IMR-90 (cell line): Measurements from ENCODE around the gene TSSC4. TPM values are rescaled to one million over a fixed set of nuclear protein-coding genes. Genes with fewer than 3 reads are reported as not detected.

ENCODE experiments used
- ATAC-seq: fragments of 200-7000 bp; cut with Tn5 transposase; 2 replicates; pipeline ENCODE4 v1.9.1; 2020; ENCODE audit warnings: low read depth, mild to moderate bottlenecking, moderate library complexity
- BruUV-seq: library from RNA; stranded (reverse); fragments of 400-500 nt; replicated peaks from 2 replicates; lab custom pipeline; 2021; lab: Mats Ljungman, UMichigan
- CTCF ChIA-PET: fragments of 300-600 bp; formaldehyde crosslinking; extraction: SDS; loops from one replicate; lab custom pipeline; 2021; ENCODE audit warnings: antibody characterized with exemption; lab: Yijun Ruan, JAX
- POLR2A ChIA-PET: fragments of 300-600 bp; sonication (Branson Sonifier 250); formaldehyde crosslinking; loops from one replicate; lab custom pipeline; 2022; ENCODE audit warnings: antibody characterized with exemption; ENCODE audit not compliant: unreplicated experiment; lab: Charles Lee
- DNase-seq: peaks from one replicate; pipeline ENCODE4 v3.0.0; 2013
- H2AFZ ChIP-seq: replicated peaks from 2 replicates; pipeline ENCODE3; 2013; ENCODE audit warnings: low read length, mild to moderate bottlenecking; ENCODE audit not compliant: poor library complexity
- H2AK5ac ChIP-seq: 2 replicates; pipeline ENCODE4 v1.6.1; 2013; ENCODE audit warnings: low read depth, low read length, inconsistent platforms
- H2AK9ac ChIP-seq: replicated peaks from 2 replicates; pipeline ENCODE3; 2013; ENCODE audit warnings: mild to moderate bottlenecking, low read depth, low read length, moderate library complexity; ENCODE audit not compliant: poor library complexity
- H2BK120ac ChIP-seq: 2 replicates; pipeline ENCODE4 v1.6.1; 2013; ENCODE audit warnings: low read depth, low read length, inconsistent platforms
- H2BK15ac ChIP-seq: 3 replicates; pipeline ENCODE4 v1.6.1; 2013; ENCODE audit warnings: low read depth, low read length, inconsistent platforms
- H2BK20ac ChIP-seq: 2 replicates; pipeline ENCODE4 v1.6.1; 2013; ENCODE audit warnings: low read depth, mild to moderate bottlenecking, inconsistent platforms, low read length, moderate library complexity
- H2BK5ac ChIP-seq: 2 replicates; pipeline ENCODE4 v1.6.1; 2013; ENCODE audit warnings: mild to moderate bottlenecking, low read depth, low read length, inconsistent platforms; ENCODE audit not compliant: poor library complexity, severe bottlenecking
- H3K14ac ChIP-seq: replicated peaks from 2 replicates; pipeline ENCODE4 v1.6.1; 2013; ENCODE audit warnings: low read depth, low read length, inconsistent platforms
- H3K18ac ChIP-seq: 2 replicates; pipeline ENCODE4 v1.6.1; 2013; ENCODE audit warnings: low read depth, low read length, control low read depth
- H3K23ac ChIP-seq: 2 replicates; pipeline ENCODE4 v1.6.1; 2013; ENCODE audit warnings: low read depth, low read length, inconsistent platforms
- H3K27ac ChIP-seq: 2 replicates; pipeline ENCODE4 v1.5.1; 2013; ENCODE audit warnings: mild to moderate bottlenecking, control low read depth, low read length; ENCODE audit not compliant: insufficient read depth
- H3K27me3 ChIP-seq: 2 replicates; pipeline ENCODE4 v1.6.1; 2013; ENCODE audit warnings: low read length; ENCODE audit not compliant: control insufficient read depth, insufficient read depth
- H3K36me3 ChIP-seq: 2 replicates; pipeline ENCODE4 v1.6.1; 2013; ENCODE audit warnings: low read length, mixed read lengths; ENCODE audit not compliant: control insufficient read depth, insufficient read depth
- H3K4ac ChIP-seq: 2 replicates; pipeline ENCODE4 v1.6.1; 2013; ENCODE audit warnings: low read depth, low read length, inconsistent platforms
- H3K4me1 ChIP-seq: 2 replicates; pipeline ENCODE4 v1.6.1; 2013; ENCODE audit warnings: low read length, mixed read lengths; ENCODE audit not compliant: control insufficient read depth, insufficient read depth
- H3K4me2 ChIP-seq: 2 replicates; pipeline ENCODE4 v1.6.1; 2013; ENCODE audit warnings: low read depth, mild to moderate bottlenecking, control low read depth, low read length, moderate library complexity
- H3K4me3 ChIP-seq: 2 replicates; pipeline ENCODE4 v1.5.1; 2013; ENCODE audit warnings: low read depth, mild to moderate bottlenecking, control low read depth, low read length, moderate library complexity; ENCODE audit not compliant: insufficient read depth
- H3K56ac ChIP-seq: 2 replicates; pipeline ENCODE4 v1.6.1; 2013; ENCODE audit warnings: low read length, inconsistent platforms; ENCODE audit not compliant: insufficient read depth; ENCODE audit errors: extremely low read depth
- H3K79me1 ChIP-seq, 2 experiments: 2 replicates each; pipeline ENCODE4 v1.6.1; 2013; ENCODE audit warnings: low read length in 2 of 2, inconsistent platforms in 1 of 2, low read depth in 1 of 2
- H3K9ac ChIP-seq: 2 replicates; pipeline ENCODE4 v1.6.1; 2013; ENCODE audit warnings: low read depth, low read length, control low read depth
- H3K9me1 ChIP-seq: 2 replicates; pipeline ENCODE4 v1.6.1; 2013; ENCODE audit warnings: low read length, inconsistent platforms; ENCODE audit not compliant: insufficient read depth
- H3K9me3 ChIP-seq: 2 replicates; pipeline ENCODE4 v1.6.1; 2013; ENCODE audit warnings: low read length; ENCODE audit not compliant: control insufficient read depth, insufficient read depth
- H4K20me1 ChIP-seq: 2 replicates; pipeline ENCODE4 v1.6.1; 2013; ENCODE audit warnings: low read length, inconsistent platforms; ENCODE audit not compliant: insufficient read depth
- H4K5ac ChIP-seq: 2 replicates; pipeline ENCODE4 v1.6.1; 2013; ENCODE audit warnings: mild to moderate bottlenecking, low read depth, low read length, control low read depth
- H4K8ac ChIP-seq, 2 experiments: 2 replicates each; pipeline ENCODE4 v1.6.1; 2013; ENCODE audit warnings: low read depth in 2 of 2, low read length in 2 of 2, control low read depth in 1 of 2, inconsistent platforms in 1 of 2
- H4K91ac ChIP-seq: 2 replicates; pipeline ENCODE4 v1.6.1; 2013; ENCODE audit warnings: low read depth, low read length, inconsistent platforms; ENCODE audit not compliant: insufficient read depth
- BHLHE40 ChIP-seq: fragments of 150-350 bp; IDR thresholded peaks from 2 replicates; pipeline ENCODE4 v1.6.1; 2016; ENCODE audit warnings: mild to moderate bottlenecking, low read depth, low read length
- CEBPB ChIP-seq: IDR thresholded peaks from 2 replicates; pipeline ENCODE4 v1.6.1; 2012; ENCODE audit warnings: low read depth, low read length, improper control_type of control experiment
- CHD1 ChIP-seq: IDR thresholded peaks from 2 replicates; pipeline ENCODE4 v1.6.1; 2012; ENCODE audit warnings: low read depth, low read length, improper control_type of control experiment
- CTCF ChIP-seq: conservative IDR thresholded peaks from 2 replicates; pipeline ENCODE4 v1.5.1; 2012; ENCODE audit warnings: mild to moderate bottlenecking, low read depth, low read length, improper control_type of control experiment
- ELK1 ChIP-seq: fragments of 150-350 bp; IDR thresholded peaks from 2 replicates; pipeline ENCODE4 v1.6.1; 2016; ENCODE audit warnings: low read depth, mild to moderate bottlenecking, low read length, moderate library complexity, borderline replicate concordance
- FOS ChIP-seq: fragments of 150-350 bp; IDR thresholded peaks from 2 replicates; pipeline ENCODE4 v1.6.1; 2016; ENCODE audit warnings: low read depth, low read length
- MAFK ChIP-seq: IDR thresholded peaks from 2 replicates; pipeline ENCODE4 v1.6.1; 2012; ENCODE audit warnings: low read depth, low read length, improper control_type of control experiment
- MXI1 ChIP-seq: IDR thresholded peaks from 2 replicates; pipeline ENCODE4 v1.6.1; 2012; ENCODE audit warnings: low read depth, mild to moderate bottlenecking, low read length, moderate library complexity, borderline replicate concordance
- POLR2A ChIP-seq: IDR thresholded peaks from 2 replicates; pipeline ENCODE4 v1.6.1; 2012; ENCODE audit warnings: mild to moderate bottlenecking, low read depth, low read length
- RFX5 ChIP-seq: IDR thresholded peaks from 2 replicates; pipeline ENCODE4 v1.8.0; 2012; ENCODE audit warnings: low read depth, mild to moderate bottlenecking, low read length, moderate library complexity
- SMC3 ChIP-seq: fragments of 150-350 bp; IDR thresholded peaks from 2 replicates; pipeline ENCODE4 v1.6.1; 2016; ENCODE audit warnings: low read depth, mild to moderate bottlenecking, antibody characterized with exemption, low read length, moderate library complexity
- USF2 ChIP-seq: fragments of 150-350 bp; IDR thresholded peaks from 2 replicates; pipeline ENCODE4 v1.6.1; 2017; ENCODE audit warnings: mild to moderate bottlenecking, antibody characterized with exemption, low read length, low read depth
- WGBS, 2 experiments: methylation state at CpG; one replicate each; pipeline versions ENCODE4 v1.1.5 to v1.1.7; 2013; ENCODE audit warnings: missing lambda C conversion rate in 2 of 2; ENCODE audit not compliant: insufficient read length in 1 of 2; ENCODE audit errors: extremely low coverage in 2 of 2; 5-methylcytosine and 5-hydroxymethylcytosine counted together
- dilution Hi-C: fragments of 300-500 bp; cut with HindIII; formaldehyde crosslinking; loops from one replicate; pipeline ENCODE4 v1.14.3; 2018; ENCODE audit warnings: low sequenced_read_pairs; ENCODE audit not compliant: unreplicated experiment
- in situ Hi-C: fragments of 300-500 bp; cut with MboI; formaldehyde crosslinking; loops from 3 replicates; pipeline ENCODE4 v1.14.3; 2019; ENCODE audit warnings: low sequenced_read_pairs, inconsistent platforms, mixed read lengths
- intact Hi-C: fragments of 100-400 bp; cut with micrococcal nuclease; formaldehyde crosslinking; loops from 2 replicates; pipeline ENCODE4 v1.10.0; 2022
- polyA plus RNA-seq, 3 experiments: library from polyadenylated mRNA; depleted of rRNA; stranded (reverse); fragments of >200 nt; gene quantifications; 2 replicates each; pipeline ENCODE4 v1.2.3, GENCODE V29; 2012; ENCODE audit warnings: low replicate concordance in 1 of 3
- total RNA-seq: library from RNA; depleted of rRNA; stranded (reverse); fragments of >200 nt; gene quantifications from 2 replicates; pipeline ENCODE4 v1.2.3, GENCODE V29; 2012

TSSC4 gene
- total and polyA plus RNA-seq, 2 of the 4 experiments (the other 2 are of a cell fraction) = 34.9 to 40.0 TPM

GRCh38 chr11:2413742-2414579 lies 13.4 kb downstream of the TSSC4 start (continued):
- TF ChIP-seq USF2 = no peak
- TF ChIP-seq SMC3 = no peak
- no peak for TF ChIP-seq BHLHE40
- no peak for TF ChIP-seq POLR2A

- intact Hi-C loops = no loop called here
- H3K36me3 ChIP-seq = no peaks in the 10 kb centered on the region
- no peak overlapping the region for H3K56ac ChIP-seq
- ChIA-PET POLR2A (no interaction called here), CTCF (interaction anchor here (0.6 kb wide), 1 partner anchor 1321 kb away, joined by 3 read pairs; no protein-coding TSS in a partner anchor)
- H3K9ac ChIP-seq = no peak overlapping the region
- ATAC-seq = no peak
- no peak overlapping the region for H3K4me3 ChIP-seq
- H2BK15ac ChIP-seq = no peak overlapping the region
- no peak overlapping the region for H2BK120ac ChIP-seq
- dilution Hi-C loops = no loop called here
- H3K18ac ChIP-seq = no peak overlapping the region
- no peaks in the 10 kb centered on the region for H3K4me1 ChIP-seq
- H2BK20ac ChIP-seq = no peak overlapping the region
- H3K4me2 ChIP-seq = no peak overlapping the region
- H2AK5ac ChIP-seq = no peak overlapping the region
- no peak overlapping the region for H3K14ac ChIP-seq
- H4K5ac ChIP-seq = no peak overlapping the region
- H3K9me3 ChIP-seq = no peaks in the 10 kb centered on the region
- no peaks in the 10 kb centered on the region for H3K9me1 ChIP-seq
- H2BK5ac ChIP-seq = no peak overlapping the region
- no peak overlapping the region for H3K23ac ChIP-seq
- no peak overlapping the region for H3K27ac ChIP-seq
- no peak overlapping the region for H4K8ac ChIP-seq
- H2AFZ ChIP-seq = no peak overlapping the region
- H3K79me1 ChIP-seq = no peaks in the 10 kb centered on the region
- 87% methylated on average over 30 of the region's 35 CpGs; no CpG with 5 or more reads in 1 of the 2 experiments for WGBS, 2 experiments
- H4K20me1 ChIP-seq = no peaks in the 10 kb centered on the region
- H4K91ac ChIP-seq = no peak overlapping the region
- H2AK9ac ChIP-seq = no peak overlapping the region
- peaks cover 10% of the 10 kb centered on the region; the same call in 1 of the 2 replicates for H3K27me3 ChIP-seq
- no TSS peak for BruUV-seq
- in situ Hi-C loops = loop anchor here (5.0 kb wide), 2 partner anchors 102 to 212 kb away; no protein-coding TSS in a partner anchor
- no peak for DNase-seq
- no peak overlapping the region for H3K4ac ChIP-seq
- TF ChIP-seq MXI1 (no peak), CEBPB (no peak), CHD1 (no peak), ELK1 (no peak), POLR2A (no peak), FOS (no peak), BHLHE40 (no peak), MAFK (no peak), RFX5 (no peak), SMC3 (no peak), CTCF (no peak)
Measured at GRCh38 chr11:2414616-2415015, 14.1 kb downstream of the TSSC4 start.
